ENCODE data around the gene ID3. TPM values are rescaled to one million over a fixed set of nuclear protein-coding genes. Genes with fewer than 3 reads are reported as not detected.

The ID3 gene
- total RNA-seq, 1 experiment from 2014 or later, result 92.5 TPM

DNA sequence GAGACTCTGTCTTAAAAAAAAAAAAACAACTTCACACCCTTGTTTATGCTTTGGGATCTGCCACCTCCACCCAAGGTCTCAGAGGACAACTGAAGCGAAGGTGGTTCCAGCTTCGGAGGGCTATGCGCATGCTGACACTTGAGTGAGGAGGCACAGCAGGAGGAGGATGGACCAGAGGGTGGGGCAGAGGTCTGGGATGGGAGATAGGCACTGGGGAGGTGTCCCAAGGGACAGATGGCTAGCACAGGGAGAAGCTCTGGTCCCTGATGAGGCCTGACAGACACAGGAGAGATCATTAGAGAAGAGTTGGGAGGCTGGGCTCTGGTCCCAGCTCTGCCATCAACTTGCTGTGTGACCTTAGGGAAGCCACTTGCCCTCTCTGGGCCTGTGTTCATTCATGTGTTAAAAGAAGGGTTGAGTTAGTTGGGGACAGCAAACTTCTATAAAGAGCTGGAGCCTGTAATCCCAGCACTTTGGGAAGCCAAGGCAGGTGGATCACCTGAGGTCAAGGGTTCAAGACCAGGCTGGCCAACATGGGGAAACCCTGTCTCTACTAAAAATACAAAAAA lies 45.1 kb downstream of the ID3 start:
- H3K4me1 ChIP-seq (ENCODE audit: insufficient read depth, low read length), result no peaks in the 10 kb centered on the region
- no peak for ATAC-seq
- H3F3A ChIP-seq (ENCODE audit: low read length, unreplicated experiment), result no peaks in the 10 kb centered on the region
- H4K20me1 ChIP-seq (ENCODE audit: low read length), result no peaks in the 10 kb centered on the region
- H3K36me3 ChIP-seq (ENCODE audit: low read depth, low read length), result no peaks in the 10 kb centered on the region
- H3K4me2 ChIP-seq (ENCODE audit: low read length), result no peak overlapping the region
- H3K79me2 ChIP-seq (ENCODE audit: low read length), result no peaks in the 10 kb centered on the region
- intact Hi-C loops (cut with micrococcal nuclease), result no loop called here
- H3K4me3 ChIP-seq (ENCODE audit: low read length), result no peak overlapping the region
- H3K9ac ChIP-seq (ENCODE audit: low read length), result no peak overlapping the region
- H3K27me3 ChIP-seq (ENCODE audit: low read length), result no peaks in the 10 kb centered on the region
- no peak for DNase-seq
- H2AFZ ChIP-seq (ENCODE audit: low read length), result no peak overlapping the region
- no peaks in the 10 kb centered on the region for H3K9me3 ChIP-seq (ENCODE audit: low read length)
- CTCF ChIA-PET, result no interaction called here
- no peak overlapping the region for H3K27ac ChIP-seq (ENCODE audit: low read length)
- no TSS peak for BruUV-seq (replicated peaks)
- no peaks in the 10 kb centered on the region for H3K9me2 ChIP-seq (replicated peaks; ENCODE audit: low read length)
- POLR2A ChIA-PET (ENCODE audit: unreplicated experiment), result no interaction called here
- no peak for TF ChIP-seq EZH2 (IDR thresholded peaks at IDR 0.05; ENCODE audit: low read length, unreplicated experiment)
- TF ChIP-seq, protein P1, sequence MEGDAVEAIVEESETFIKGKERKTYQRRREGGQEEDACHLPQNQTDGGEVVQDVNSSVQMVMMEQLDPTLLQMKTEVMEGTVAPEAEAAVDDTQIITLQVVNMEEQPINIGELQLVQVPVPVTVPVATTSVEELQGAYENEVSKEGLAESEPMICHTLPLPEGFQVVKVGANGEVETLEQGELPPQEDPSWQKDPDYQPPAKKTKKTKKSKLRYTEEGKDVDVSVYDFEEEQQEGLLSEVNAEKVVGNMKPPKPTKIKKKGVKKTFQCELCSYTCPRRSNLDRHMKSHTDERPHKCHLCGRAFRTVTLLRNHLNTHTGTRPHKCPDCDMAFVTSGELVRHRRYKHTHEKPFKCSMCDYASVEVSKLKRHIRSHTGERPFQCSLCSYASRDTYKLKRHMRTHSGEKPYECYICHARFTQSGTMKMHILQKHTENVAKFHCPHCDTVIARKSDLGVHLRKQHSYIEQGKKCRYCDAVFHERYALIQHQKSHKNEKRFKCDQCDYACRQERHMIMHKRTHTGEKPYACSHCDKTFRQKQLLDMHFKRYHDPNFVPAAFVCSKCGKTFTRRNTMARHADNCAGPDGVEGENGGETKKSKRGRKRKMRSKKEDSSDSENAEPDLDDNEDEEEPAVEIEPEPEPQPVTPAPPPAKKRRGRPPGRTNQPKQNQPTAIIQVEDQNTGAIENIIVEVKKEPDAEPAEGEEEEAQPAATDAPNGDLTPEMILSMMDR (conservative IDR thresholded peaks at IDR 0.05; ENCODE audit: low read depth, low read length), result no peak
- no peak for TF ChIP-seq EZH2phosphoT487 (IDR thresholded peaks at IDR 0.05; ENCODE audit: borderline replicate concordance, low read length)

DNA sequence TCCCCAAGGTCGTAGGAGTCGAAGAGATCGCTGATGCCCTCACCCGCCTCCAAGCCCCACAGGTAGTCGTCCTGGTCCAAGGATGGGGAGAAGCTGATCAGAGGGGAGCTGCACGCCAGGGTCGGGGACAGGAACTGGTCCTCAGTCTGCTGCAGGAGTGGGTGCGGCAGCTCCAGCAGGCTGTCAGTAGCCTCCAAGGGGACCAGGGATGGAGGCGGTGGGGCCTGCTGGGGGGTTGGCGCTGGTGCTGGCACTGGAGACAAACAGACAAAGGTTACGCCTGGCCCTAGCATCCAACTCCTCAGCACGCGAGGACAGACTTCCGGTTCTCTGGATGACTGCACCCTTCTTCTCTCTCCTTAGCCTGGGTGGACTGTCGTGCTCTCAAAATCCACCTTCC lies 49.4 kb downstream of the ID3 start:
- no peaks in the 10 kb centered on the region for H3K9me2 ChIP-seq (replicated peaks; ENCODE audit: low read length)
- H3K4me2 ChIP-seq (ENCODE audit: low read length), result no peak overlapping the region
- no TSS peak for BruUV-seq (replicated peaks)
- H3K4me3 ChIP-seq (ENCODE audit: low read length), result no peak overlapping the region
- ChIA-PET CTCF (no interaction called here), POLR2A (ENCODE audit: unreplicated experiment) (no interaction called here)
- H3K4me1 ChIP-seq (ENCODE audit: insufficient read depth, low read length), result no peaks in the 10 kb centered on the region
- no peak overlapping the region for H3K9ac ChIP-seq (ENCODE audit: low read length)
- no peaks in the 10 kb centered on the region for H3K9me3 ChIP-seq (ENCODE audit: low read length)
- intact Hi-C loops (cut with micrococcal nuclease), result no loop called here
- ATAC-seq (no peak), DNase-seq (no peak)
- no peaks in the 10 kb centered on the region for H3K27me3 ChIP-seq (ENCODE audit: low read length)
- H4K20me1 ChIP-seq (ENCODE audit: low read length), result no peaks in the 10 kb centered on the region
- TF ChIP-seq EZH2phosphoT487 (IDR thresholded peaks at IDR 0.05; ENCODE audit: borderline replicate concordance, low read length) (no peak), EZH2 (IDR thresholded peaks at IDR 0.05; ENCODE audit: low read length, unreplicated experiment) (no peak)
- TF ChIP-seq, protein P1 (conservative IDR thresholded peaks at IDR 0.05; ENCODE audit: low read depth, low read length), result no peak
- H3K27ac ChIP-seq (ENCODE audit: low read length), result no peak overlapping the region
- no peaks in the 10 kb centered on the region for H3K36me3 ChIP-seq (ENCODE audit: low read depth, low read length)
- H3F3A ChIP-seq (ENCODE audit: low read length, unreplicated experiment), result no peaks in the 10 kb centered on the region
- H2AFZ ChIP-seq (ENCODE audit: low read length), result no peak overlapping the region
- H3K79me2 ChIP-seq (ENCODE audit: low read length), result no peaks in the 10 kb centered on the region

Other genes starting within 250 kb of the ID3 start
- gene HNRNPR, start 215.2 kb downstream of the ID3 start, total RNA-seq (2014; rRNA removed), result 141 and 193 TPM in 2 replicates
- gene ZNF436, start 189.7 kb downstream of the ID3 start, total RNA-seq (2014; rRNA removed), result 7.8 and 10.5 TPM in 2 replicates
- gene TCEA3, start 134.8 kb downstream of the ID3 start, total RNA-seq (2014; rRNA removed), result 18.7 and 23.6 TPM in 2 replicates
- 12.8 and 17.0 TPM in 2 replicates for gene ASAP3, start 75.3 kb downstream of the ID3 start, total RNA-seq (2014; rRNA removed)
- gene E2F2, start 28.3 kb downstream of the ID3 start, total RNA-seq (2014; rRNA removed), result 7.0 and 8.3 TPM in 2 replicates
- 1,031 and 1,441 TPM in 2 replicates for gene RPL11, start 132.3 kb upstream of the ID3 start, total RNA-seq (2014; rRNA removed)
- 50.7 and 50.9 TPM in 2 replicates for gene ELOA, start 184.0 kb upstream of the ID3 start, total RNA-seq (2014; rRNA removed)
- 107 and 115 TPM in 2 replicates for gene PITHD1, start 218.9 kb upstream of the ID3 start, total RNA-seq (2014; rRNA removed)
- 120 and 142 TPM in 2 replicates for gene LYPLA2, start 231.6 kb upstream of the ID3 start, total RNA-seq (2014; rRNA removed)
- gene GALE, start 241.3 kb upstream of the ID3 start, total RNA-seq (2014; rRNA removed), result 86.0 and 86.4 TPM in 2 replicates